Heart right ventricle (tissue), 16 donors: ENCODE data around the gene YEATS4. TPM values are rescaled to one million over a fixed set of nuclear protein-coding genes. Genes with fewer than 3 reads are reported as not detected.
A peak's percentile ranks its signal among the peaks of the same experiment; 100 is the strongest.

Experiments
- ATAC-seq, 8 donors: fragments of 200-7000 bp; cut with Tn5 transposase; one replicate each; pipeline ENCODE4 v1.9.1; 2020; ENCODE audit warnings: mild to moderate bottlenecking in 8 of 8, moderate library complexity in 8 of 8, moderate number of reproducible peaks in 1 of 8
- DNase-seq, 2 donors: peaks; one replicate each; pipeline ENCODE4 v3.0.0-alpha.2; 2020
- H3K27ac ChIP-seq, 10 donors: fragments of 200-600 bp; sonication (generic) in 2 of 10; one replicate each; pipeline versions ENCODE4 v1.5.0 to v1.8.0; 2020 to 2022; ENCODE audit warnings: mild to moderate bottlenecking in 3 of 10
- H3K27me3 ChIP-seq, 7 donors: fragments of 200-600 bp; one replicate each; pipeline ENCODE4 v1.8.0; 2021 to 2022; ENCODE audit warnings: mild to moderate bottlenecking in 2 of 7
- H3K36me3 ChIP-seq, 9 donors: fragments of 200-600 bp; sonication (generic) in 1 of 9; one replicate each; pipeline versions ENCODE4 v1.5.0 to v1.8.0; 2020 to 2022; ENCODE audit warnings: mild to moderate bottlenecking in 2 of 9
- H3K4me1 ChIP-seq, 9 donors: fragments of 200-600 bp; sonication (generic) in 1 of 9; one replicate each; pipeline versions ENCODE4 v1.5.0 to v1.8.0; 2020 to 2022; ENCODE audit warnings: mild to moderate bottlenecking in 4 of 9
- H3K4me3 ChIP-seq, 10 donors: fragments of 200-600 bp; sonication (generic) in 2 of 10; one replicate each; pipeline versions ENCODE4 v1.5.0 to v1.8.0; 2020 to 2022; ENCODE audit warnings: mild to moderate bottlenecking in 7 of 10, moderate library complexity in 2 of 10
- H3K9me3 ChIP-seq, 11 donors: fragments of 200-600 bp in 10 of 11; sonication (generic) in 2 of 11; one replicate each; pipeline versions ENCODE4 v1.5.0 to v1.8.0; 2013 to 2022; ENCODE audit warnings: mild to moderate bottlenecking in 2 of 11, control low read depth in 1 of 11, moderate library complexity in 1 of 11
- WGBS, 2 donors: extraction: QIAGEN DNeasy Blood & Tissue Kit; methylation state at CpG; one replicate each; pipeline ENCODE4 v1.1.7; 2013; ENCODE audit warnings: inconsistent platforms in 1 of 2; 5-methylcytosine and 5-hydroxymethylcytosine counted together
- intact Hi-C, 10 donors: fragments of 100-400 bp; cut with DNase I; formaldehyde crosslinking; loops; one replicate each; pipeline versions ENCODE4 v1.11.1 to v1.14.2; 2022
- polyA plus RNA-seq, 2 donors: library from polyadenylated mRNA; stranded (reverse); fragments of 200-250 nt; gene quantifications; one replicate each; pipeline ENCODE4 v1.2.3, GENCODE V29; 2013
- total RNA-seq, 10 donors: library from RNA; stranded (reverse); fragmentation: NEBNext Ultra II Directional in 3 of 10; extraction: Animal tissue kit (Norgen Biotek cat#: 25700) in 3 of 10; gene quantifications; one replicate each; pipeline versions ENCODE4 v1.2.1 to v1.2.4, GENCODE V29; 2021 to 2023
- TF ChIP-seq, protein P1 (sequence below), 9 donors: fragments of 200-600 bp; sonication (generic) in 2 of 9; IDR thresholded peaks; one replicate each; pipeline versions ENCODE4 v1.5.0 to v1.8.0; 2021 to 2022; ENCODE audit warnings: antibody characterized with exemption in 9 of 9, mild to moderate bottlenecking in 5 of 9, moderate library complexity in 1 of 9
- donor health status: Arrhythmogenic right ventricular cardiomyopathy.
- donor health status: ischemic (EF 13 %, LVEDD 7.1; RV severe dilation, severe dysfunction).
- donor health status: healthy with polysubstance abuse.
- donor health status: DM: no; HTN: yes; CAD: no.
- donor health status: DM: no; HTN: no; CAD: no.
- donor health status: ischemic (EF 25% LVEDD 6.9; RV normal size, moderate dysfunction).
- donor health status: ischemic (EF 25% LVEDD 5.7; RV mildly dilated, moderate dysfunction).
- donor health status: healthy.
- donor health status: DM: yes; HTN: yes; CAD: no.
- donor health status: Ischemic cardiomyopathy.
- donor health status: ischemic (EF 35%, LVEDD 5.7; RV mildly dilated, moderate dysfunction).
- donor health status: nonischemic (EF 11% LVEDD 7.7; RV severe dilation, severe dysfunction).
- donor health status: DM: yes; HTN: yes; CAD: no.
- donor health status: PGD.
- donor health status: ischemic (EF 29% LVEDD 5.4; RV normal size, mild dysfunction).
- donor health status: nonischemic (EF 23%, LVEDD 6.1; RV moderate dilation, normal function).

Gene YEATS4
- total and polyA plus RNA-seq, 12 donors, result 2.8 to 13.1 (median 9.3) TPM

DNA sequence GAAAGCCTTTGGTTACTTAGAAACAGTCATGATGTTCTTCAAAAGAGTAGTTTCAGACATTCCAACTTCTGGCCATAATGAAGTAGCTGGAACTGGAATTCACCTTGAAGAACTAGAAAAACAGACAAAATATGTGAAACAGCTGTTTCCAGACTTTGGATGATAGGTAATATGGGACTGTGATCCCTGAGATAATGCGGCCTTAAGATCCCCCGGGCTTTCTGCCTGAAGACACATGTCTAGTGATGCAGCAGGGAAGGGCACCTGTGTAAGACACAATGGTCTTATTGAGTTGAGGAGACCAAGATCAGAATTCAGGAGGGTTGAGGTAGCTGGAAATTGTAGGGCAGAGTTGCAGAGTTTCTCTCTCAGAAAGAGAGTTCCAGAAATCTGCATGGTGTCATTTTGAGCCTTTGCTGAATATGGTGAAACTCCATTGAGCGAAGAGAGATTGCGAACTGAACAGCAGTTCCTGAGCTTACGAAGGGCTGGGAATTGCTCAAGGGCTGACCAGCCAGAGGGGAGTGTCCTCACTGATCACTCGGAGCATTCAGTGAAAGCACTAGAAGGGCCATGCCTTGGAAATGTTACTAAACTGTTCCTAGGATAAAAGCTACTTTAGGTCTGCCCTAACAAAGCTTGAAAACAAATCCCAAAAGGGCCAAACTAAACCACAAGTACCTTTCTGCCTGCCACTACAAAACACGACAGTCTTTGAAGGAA lies 69.0 kb downstream of the YEATS4 start:
- intact Hi-C loops, result no loop called here
- peaks cover 0 to 24% (median 16%) of the 10 kb centered on the region in 9 donors for H3K4me1 ChIP-seq
- no peaks in the 10 kb centered on the region for H3K9me3 ChIP-seq
- H3K4me3 ChIP-seq, result no peak overlapping the region
- H3K27ac ChIP-seq, result no peak overlapping the region
- H3K36me3 ChIP-seq, result no peaks in the 10 kb centered on the region
- no peaks in the 10 kb centered on the region for H3K27me3 ChIP-seq
- WGBS, 2 donors, result 85 to 93% methylated on average over 7 of the region's 7 CpGs
- no peak for ATAC-seq
- no peak for DNase-seq
- TF ChIP-seq, protein P1, sequence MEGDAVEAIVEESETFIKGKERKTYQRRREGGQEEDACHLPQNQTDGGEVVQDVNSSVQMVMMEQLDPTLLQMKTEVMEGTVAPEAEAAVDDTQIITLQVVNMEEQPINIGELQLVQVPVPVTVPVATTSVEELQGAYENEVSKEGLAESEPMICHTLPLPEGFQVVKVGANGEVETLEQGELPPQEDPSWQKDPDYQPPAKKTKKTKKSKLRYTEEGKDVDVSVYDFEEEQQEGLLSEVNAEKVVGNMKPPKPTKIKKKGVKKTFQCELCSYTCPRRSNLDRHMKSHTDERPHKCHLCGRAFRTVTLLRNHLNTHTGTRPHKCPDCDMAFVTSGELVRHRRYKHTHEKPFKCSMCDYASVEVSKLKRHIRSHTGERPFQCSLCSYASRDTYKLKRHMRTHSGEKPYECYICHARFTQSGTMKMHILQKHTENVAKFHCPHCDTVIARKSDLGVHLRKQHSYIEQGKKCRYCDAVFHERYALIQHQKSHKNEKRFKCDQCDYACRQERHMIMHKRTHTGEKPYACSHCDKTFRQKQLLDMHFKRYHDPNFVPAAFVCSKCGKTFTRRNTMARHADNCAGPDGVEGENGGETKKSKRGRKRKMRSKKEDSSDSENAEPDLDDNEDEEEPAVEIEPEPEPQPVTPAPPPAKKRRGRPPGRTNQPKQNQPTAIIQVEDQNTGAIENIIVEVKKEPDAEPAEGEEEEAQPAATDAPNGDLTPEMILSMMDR (IDR thresholded peaks at IDR 0.05), result no peak

DNA sequence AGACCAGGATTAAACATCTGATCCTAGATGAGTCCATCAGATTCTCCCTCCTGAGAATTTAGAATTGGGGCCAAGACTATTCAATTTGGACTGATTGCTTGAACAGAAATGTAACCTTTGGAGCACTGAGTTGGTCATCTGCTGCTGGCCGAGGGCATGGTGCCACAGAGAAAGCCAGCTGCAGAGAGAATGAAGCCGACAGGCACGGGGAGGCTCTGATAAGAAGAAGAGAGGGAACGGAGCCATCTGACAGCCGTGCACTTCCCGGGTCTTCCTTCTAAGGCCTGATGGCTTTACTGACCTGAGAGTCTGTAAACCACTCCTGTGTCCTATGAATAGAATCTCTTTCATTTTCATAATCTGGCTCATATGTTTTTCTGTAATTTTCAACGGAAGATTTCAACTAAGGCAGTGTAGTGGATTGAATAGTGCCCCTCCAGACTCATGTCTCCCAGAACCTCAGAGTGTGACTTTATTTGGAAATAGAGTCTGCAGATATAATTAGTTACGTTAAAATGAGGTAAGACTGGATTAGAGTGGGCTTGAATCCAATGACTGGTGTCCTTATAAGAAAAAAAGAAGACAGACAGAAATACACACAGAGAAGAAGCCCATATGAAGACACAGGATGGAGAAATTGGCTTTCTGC lies 71.5 kb downstream of the YEATS4 start:
- TF ChIP-seq, protein P1 (IDR thresholded peaks at IDR 0.05), result no peak
- peaks cover 0 to 31% (median 16%) of the 10 kb centered on the region in 9 donors for H3K4me1 ChIP-seq
- H3K9me3 ChIP-seq, result no peaks in the 10 kb centered on the region
- 26 to 41% methylated on average over 8 of the region's 8 CpGs for WGBS, 2 donors
- peak overlapping the region in 9 of 10 donors; percentile 33 to 78 (median 66) for H3K27ac ChIP-seq
- DNase-seq (peak; percentile 33 to 46), ATAC-seq (peak; percentile 56 to 92 (median 83))
- no peaks in the 10 kb centered on the region for H3K36me3 ChIP-seq
- intact Hi-C loops, result no loop called here
- H3K4me3 ChIP-seq, result no peak overlapping the region
- no peaks in the 10 kb centered on the region for H3K27me3 ChIP-seq

DNA sequence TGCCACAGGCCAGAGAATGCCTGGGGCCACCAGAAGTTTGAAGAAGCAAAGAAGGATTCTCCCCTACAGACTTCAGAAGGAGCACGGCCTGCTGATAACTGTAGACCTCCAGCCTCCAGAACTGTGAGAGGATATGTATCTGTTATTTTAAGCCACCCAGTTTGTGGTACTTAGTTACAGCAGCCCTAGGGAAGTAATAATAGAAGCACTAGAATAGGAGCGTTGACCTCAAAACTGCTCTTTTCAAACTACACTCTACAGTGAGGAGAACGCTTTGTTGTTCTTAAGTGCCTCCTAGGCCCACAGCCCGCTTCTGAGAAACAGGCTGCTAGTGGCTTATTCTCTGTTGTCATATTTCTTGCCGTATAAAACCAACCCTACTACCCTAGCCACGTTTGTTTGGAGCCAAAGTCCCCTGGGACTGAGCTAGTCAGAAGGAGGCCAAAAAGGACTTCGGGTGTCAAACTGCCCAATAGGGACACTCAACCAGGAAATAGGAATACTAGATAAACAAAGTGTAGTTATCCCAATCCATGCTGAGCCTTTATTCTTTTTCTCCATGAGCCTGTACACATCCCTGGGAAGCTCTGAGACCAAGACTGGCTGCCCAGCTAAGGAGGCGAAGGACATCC lies 72.2 kb downstream of the YEATS4 start:
- 49% methylated on average over 8 of the region's 8 CpGs for WGBS, 2 donors
- H3K27ac ChIP-seq, result peak overlapping the region in 9 of 10 donors; percentile 28 to 78 (median 66)
- DNase-seq, result no peak
- ATAC-seq, result peak; percentile 43 to 93 (median 77)
- no peaks in the 10 kb centered on the region for H3K27me3 ChIP-seq
- H3K4me1 ChIP-seq, result peaks cover 0 to 31% (median 16%) of the 10 kb centered on the region in 9 donors
- no peak overlapping the region for H3K4me3 ChIP-seq
- TF ChIP-seq, protein P1 (IDR thresholded peaks at IDR 0.05), result no peak
- no peaks in the 10 kb centered on the region for H3K9me3 ChIP-seq
- intact Hi-C loops, result loop anchor here in 1 of 10 donors (1.0 kb wide), 1 partner anchor 30 kb away; no protein-coding TSS in a partner anchor
- H3K36me3 ChIP-seq, result no peaks in the 10 kb centered on the region

DNA sequence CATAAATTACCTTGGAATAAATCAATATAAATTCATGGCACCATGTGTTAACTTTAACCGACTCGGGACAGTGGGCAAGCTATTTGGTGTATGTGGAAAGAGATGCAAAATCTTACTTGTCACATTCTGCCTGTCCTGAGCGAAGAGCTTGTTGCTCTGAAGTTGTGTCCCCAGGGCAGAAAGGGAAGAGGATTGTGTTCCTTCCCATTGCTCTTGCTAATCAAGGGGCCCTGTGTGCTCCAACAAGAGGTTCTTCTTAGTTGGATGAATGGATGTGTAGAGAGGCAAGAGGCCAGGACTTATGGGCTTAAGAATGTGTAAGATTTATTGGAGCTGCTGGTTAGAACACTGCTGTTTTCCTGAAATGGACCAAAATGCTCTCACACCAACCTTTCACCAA lies 74.1 kb downstream of the YEATS4 start:
- H3K27ac ChIP-seq, result no peak overlapping the region
- H3K9me3 ChIP-seq, result no peaks in the 10 kb centered on the region
- intact Hi-C loops, result no loop called here
- TF ChIP-seq, protein P1 (IDR thresholded peaks at IDR 0.05), result no peak
- DNase-seq (no peak), ATAC-seq (no peak)
- WGBS, 2 donors, result 93 to 94% methylated on average over 3 of the region's 3 CpGs
- peaks cover 0 to 31% (median 16%) of the 10 kb centered on the region in 9 donors for H3K4me1 ChIP-seq
- H3K27me3 ChIP-seq, result no peaks in the 10 kb centered on the region
- no peaks in the 10 kb centered on the region for H3K36me3 ChIP-seq
- H3K4me3 ChIP-seq, result no peak overlapping the region
